DLD1 (cell line): ENCODE results near the gene PSTPIP2.

Source experiments
- in situ Hi-C: cut with HindIII; loops from 2 replicates; pipeline ENCODE4 v1.10.0; 2017; ENCODE audit warnings: low sequenced_read_pairs

The PSTPIP2 gene

GRCh38 chr18:45938488-45938935, 133.5 kb downstream of the PSTPIP2 start:
- in situ Hi-C loops, result no loop called here

GRCh38 chr18:45935591-45936335, 136.3 kb downstream of the PSTPIP2 start:
- in situ Hi-C loops, result no loop called here
